IPS-18c (cell line): ENCODE results near the gene TNFAIP8L3.
A peak's percentile ranks its signal among the peaks of the same experiment; 100 is the strongest.
"Not testable (repeated sequence)": the region's sequence is repeated elsewhere in the genome, so short reads cannot be mapped to it uniquely, and the experiment has no call there.

ENCODE experiments used
- H3K4me3 ChIP-seq: 2 replicates; pipeline ENCODE4 v1.7.0; 2013; ENCODE audit warnings: low read depth, mild to moderate bottlenecking, low read length, moderate library complexity; ENCODE audit not compliant: insufficient read depth
- H3K9me3 ChIP-seq: one replicate; pipeline ENCODE4 v1.6.1; 2013; ENCODE audit warnings: mild to moderate bottlenecking, low read length, moderate library complexity; ENCODE audit not compliant: control insufficient read depth, insufficient read depth

The TNFAIP8L3 gene

DNA sequence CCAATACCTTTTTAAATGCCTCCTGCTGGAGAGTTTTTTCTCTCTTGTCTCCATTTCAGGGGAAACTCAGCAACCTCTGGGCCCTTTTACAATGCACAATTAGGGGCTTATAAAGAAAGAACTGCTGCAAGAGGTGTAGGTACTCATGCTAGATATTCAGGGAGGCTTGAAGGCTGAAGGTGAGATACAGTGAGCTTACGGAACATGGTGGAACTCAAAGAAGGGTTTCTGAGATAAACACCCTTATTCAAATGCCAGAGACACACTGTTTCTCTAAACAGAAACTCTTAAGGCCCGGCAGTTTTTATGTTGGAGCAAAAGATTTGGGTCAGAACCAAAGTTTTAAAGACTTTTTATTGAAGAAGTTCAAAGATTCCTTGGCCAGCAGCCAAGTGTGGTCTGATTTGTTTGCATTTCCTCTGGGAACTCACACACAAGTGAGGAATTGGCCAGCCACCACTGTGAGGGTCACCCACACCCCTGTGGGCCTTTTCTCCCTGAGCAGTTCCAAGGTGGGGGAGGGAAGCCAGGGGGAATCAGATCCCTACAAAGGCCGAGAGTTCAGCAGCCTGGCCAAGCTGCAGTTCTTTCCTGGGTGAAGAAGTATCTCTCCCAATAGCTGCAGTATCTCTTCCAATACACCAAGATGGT lies 47.8 kb downstream of the TNFAIP8L3 start:
- Histone ChIP-seq H3K4me3 (no peak overlapping the region), H3K9me3 (no peaks in the 10 kb centered on the region)

DNA sequence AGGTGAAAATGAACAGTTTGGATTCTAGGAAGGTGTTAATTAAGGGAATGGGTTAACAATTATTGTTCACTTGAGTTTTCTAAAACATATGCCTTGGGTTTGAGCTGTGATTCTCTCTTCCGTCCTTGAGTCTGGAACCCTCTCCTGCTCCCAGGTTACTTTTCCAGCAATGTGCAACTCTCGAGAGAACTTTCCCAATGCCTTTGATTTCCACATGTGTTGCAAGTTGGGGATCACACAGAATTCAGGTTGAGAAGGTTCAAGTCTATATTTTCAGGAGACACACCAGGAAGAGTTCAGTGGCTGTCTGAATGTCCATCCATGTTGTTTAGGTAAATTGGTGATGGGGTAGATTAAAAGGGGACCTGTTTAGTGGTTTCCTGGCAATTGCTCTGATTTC lies 48.7 kb downstream of the TNFAIP8L3 start:
- Histone ChIP-seq H3K4me3 (no peak overlapping the region), H3K9me3 (no peaks in the 10 kb centered on the region)

DNA sequence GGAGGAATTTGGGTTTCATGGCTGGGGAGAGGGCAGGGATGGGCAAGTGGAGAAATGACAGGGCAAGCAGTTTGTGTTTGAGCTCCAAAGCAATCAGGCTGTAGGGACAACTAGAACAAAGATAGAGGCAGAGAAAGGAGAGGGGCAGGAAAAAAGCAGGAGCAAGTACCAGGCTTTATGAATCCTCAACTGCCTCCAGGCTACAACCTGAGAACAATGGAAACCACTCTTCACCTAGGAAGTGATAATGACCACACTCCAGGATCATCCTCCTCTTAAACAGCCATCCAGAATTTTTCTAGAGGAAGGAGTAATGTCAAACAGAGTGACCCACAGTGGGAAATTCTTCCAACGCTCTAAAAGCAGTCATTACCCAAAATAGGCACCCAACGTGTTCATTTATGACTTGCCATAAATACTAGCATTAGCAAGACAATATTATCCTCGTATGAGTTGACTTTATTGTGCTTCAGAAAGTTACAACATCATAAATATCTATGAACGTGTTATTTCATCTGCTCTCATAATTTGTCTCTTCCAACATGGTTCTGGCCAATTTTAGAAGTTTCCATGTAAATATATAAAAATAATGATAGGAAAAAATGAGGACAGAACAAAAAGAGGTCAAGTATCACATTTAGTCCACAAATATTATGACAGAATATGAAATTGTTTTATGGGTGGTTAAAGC lies 50.5 kb downstream of the TNFAIP8L3 start:
- Histone ChIP-seq H3K4me3 (no peak overlapping the region), H3K9me3 (no peaks in the 10 kb centered on the region)

DNA sequence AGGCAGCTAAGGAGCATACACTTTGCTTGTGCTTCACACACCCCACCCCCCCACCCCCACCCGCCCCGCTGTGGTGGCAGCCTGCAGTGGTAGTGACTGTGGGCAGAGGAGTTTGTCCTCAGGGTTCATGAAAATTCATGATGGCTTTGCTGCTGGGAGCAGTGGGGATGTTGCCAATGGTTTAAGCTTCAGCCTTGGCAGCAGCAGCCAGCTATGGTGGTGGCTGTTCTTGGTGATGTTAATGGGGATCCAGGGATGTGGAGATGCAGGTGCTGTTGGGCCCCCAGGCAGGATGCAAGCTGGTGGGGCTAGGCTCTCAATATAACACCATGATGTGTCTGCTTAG lies 55.8 kb downstream of the TNFAIP8L3 start:
- Histone ChIP-seq H3K4me3 (no peak overlapping the region), H3K9me3 (no peaks in the 10 kb centered on the region)

DNA sequence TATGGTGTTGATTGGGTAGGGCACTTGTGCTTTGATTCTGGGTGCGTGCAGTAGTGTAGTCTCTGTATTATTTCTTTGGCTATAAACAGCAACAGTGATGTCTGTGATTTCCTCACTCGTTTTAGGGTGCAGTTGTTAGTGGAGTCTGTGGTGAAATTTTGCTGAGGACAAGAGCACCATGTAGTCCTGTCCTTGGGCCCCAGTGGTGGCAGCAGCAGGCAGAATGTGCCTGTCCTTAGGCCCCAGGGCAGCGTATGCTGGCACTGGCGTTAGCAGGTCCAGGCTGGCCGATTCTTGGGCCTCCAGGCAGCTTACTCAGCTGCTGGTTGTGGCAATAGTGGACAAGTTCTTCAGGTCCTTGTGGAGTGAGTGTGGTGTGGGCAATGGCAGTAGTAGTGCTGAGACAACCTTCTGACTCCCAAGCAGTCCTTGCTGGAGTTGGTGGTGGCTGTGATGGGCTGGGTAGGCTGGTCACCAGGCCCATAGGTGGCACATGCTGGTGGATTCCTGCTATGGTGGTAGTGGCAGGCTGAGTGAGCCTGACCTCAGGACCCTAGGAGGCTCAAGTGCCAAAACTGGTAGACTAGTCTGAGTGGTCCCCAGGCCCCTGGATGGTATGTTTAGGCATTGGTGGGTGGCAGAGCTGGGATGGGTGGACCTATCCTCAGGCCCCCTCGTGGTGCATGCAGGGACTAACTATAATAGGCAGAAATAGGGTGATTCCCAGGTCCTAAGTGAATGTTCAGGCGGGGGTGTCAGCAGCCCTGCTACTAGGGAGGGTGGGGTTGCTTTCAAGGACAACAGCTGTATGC lies 56.3 kb downstream of the TNFAIP8L3 start:
- no peaks in the 10 kb centered on the region for H3K9me3 ChIP-seq
- peak overlapping the region; percentile 28 for H3K4me3 ChIP-seq

DNA sequence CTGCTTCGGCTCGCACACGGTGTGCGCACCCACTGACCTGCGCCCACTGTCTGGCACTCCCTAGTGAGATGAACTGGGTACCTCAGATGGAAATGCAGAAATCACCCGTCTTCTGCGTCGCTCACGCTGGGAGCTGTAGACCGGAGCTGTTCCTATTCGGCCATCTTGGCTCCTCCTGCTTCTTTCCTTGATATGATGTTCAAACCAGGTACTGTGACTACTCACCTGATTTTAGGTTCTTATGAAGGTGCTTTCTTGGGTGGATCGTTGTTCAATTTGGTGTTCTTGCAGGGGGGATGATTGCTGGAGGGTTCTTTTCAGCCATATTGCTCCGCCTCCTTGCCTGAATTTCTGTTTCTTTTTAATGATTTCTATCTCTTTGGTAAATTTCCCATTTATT lies 57.2 kb downstream of the TNFAIP8L3 start:
- not testable (repeated sequence) for H3K9me3 ChIP-seq, H3K4me3 ChIP-seq

DNA sequence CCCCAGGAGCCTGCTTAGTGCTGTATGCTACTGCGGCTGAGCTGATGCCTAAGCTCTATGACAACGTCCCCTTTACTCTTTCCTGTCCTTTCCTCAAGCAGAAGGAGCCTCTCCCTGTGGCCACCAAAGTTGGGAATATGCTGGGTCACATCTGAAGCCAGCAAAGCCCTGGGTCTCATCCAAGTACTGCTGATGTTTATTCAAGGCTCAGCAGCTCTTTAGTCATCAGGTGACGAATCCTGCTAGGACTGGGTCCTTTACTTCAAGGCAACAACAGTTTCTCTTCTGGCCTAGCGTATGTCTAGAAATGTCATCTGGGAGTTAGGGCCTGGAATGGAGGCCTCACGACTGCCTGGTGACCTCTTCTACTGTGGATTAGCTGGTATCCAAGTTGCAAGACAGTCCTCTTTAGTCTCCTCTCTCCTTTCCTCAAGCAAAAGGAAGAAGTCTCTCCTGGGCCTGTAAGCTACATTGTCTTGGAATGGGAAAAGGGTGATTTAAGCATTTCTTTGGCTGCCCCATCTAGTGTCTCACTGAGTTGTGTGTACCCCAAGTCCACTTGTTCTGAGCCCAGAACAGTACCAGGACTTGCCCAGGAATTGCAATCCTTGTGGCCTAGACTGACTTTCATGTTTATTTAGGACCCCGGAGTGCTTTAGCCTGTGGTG lies 63.9 kb downstream of the TNFAIP8L3 start:
- no peaks in the 10 kb centered on the region for H3K9me3 ChIP-seq
- no peak overlapping the region for H3K4me3 ChIP-seq

DNA sequence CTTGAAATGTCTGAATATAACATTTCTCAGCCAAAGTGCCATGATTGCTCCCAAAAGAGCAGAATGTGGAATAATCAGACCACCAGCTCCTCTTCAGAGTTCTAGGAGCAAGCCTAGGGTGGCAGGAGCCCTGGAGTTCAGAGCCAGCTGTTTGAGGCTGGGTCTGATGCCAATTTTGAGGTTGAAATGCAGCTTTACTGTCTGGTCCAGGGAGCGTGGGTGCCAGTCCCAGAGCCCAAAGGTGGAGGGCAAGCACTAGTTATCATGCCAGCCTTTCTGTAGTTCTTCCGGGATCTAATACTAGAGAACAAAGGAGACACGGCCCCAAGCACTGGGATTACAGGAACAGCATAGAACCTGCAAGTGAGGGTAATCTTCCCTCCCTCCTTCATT lies 69.3 kb downstream of the TNFAIP8L3 start:
- H3K9me3 ChIP-seq = no peaks in the 10 kb centered on the region
- no peak overlapping the region for H3K4me3 ChIP-seq

DNA sequence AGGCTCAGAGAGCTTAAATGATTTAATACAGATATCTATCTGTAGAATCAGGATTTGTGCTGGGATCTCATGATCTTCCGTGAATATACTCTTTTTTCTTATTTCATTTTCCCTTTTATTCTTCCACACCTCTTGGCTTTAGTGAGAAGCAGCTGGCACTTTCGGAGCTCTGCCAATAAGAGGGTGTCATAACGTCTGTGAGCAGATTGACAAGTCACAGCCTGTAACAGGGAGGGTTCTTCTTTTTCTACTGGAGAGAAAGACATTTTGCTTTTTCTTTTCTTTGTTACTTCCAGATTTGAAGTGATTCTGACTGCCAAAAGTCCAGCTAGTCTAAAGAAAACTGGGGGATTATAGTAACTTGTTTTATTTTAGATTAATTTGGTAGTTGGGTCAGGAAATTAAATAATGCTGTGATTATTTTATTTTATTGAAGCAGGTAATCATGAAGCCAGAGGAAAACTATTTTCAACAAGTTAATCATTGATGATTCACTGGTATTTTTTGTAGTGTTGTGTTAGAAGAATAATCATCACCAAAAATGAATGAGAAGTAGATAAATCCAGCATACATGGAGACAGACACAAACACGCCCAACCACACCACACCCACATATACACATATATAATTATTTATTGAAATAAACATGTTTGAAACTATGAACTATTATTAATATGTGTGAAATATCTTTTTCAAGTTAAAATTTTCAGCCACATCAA lies 69.8 kb downstream of the TNFAIP8L3 start:
- Histone ChIP-seq H3K9me3 (no peaks in the 10 kb centered on the region), H3K4me3 (no peak overlapping the region)

DNA sequence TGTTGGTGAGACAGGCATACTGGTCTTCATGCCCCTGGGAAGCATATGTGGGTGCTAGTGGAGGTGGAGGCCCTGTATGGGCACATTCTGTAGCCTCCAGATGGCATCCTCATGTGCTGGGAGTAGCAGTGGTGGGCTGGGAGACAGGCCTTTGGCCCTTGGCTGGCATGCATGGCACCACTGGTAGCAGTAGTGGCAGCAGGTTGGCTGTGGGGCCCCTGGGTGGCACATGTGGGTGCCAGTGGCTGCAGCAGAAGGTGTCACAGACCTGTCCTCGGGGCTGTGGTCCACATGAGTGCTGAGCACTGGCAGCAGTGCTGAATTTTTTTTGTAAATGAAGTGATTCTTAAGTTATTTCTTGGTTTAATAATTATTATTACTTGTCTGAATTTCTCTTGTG lies 71.2 kb downstream of the TNFAIP8L3 start:
- H3K9me3 ChIP-seq = no peaks in the 10 kb centered on the region
- H3K4me3 ChIP-seq = no peak overlapping the region

DNA sequence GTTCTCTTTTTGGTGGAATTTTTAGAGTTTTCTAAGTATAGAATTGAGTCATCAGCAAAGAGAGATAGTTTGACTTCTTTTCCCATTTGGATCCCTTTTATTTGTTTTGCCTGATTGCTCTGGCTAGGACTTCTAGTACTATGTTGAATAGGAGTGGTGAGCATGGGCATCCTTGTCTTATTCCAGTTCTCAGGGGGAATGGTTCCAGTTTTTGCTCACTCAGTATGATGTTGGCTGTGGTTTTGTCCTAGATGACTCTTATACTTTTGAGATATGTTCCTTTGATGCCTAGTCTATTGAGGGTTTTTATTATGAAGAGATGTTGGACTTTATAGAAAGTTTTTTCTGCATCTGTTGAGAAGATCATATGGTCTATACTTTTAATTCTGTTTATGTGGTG lies 72.5 kb downstream of the TNFAIP8L3 start:
- H3K9me3 ChIP-seq = no peaks in the 10 kb centered on the region
- H3K4me3 ChIP-seq = no peak overlapping the region

DNA sequence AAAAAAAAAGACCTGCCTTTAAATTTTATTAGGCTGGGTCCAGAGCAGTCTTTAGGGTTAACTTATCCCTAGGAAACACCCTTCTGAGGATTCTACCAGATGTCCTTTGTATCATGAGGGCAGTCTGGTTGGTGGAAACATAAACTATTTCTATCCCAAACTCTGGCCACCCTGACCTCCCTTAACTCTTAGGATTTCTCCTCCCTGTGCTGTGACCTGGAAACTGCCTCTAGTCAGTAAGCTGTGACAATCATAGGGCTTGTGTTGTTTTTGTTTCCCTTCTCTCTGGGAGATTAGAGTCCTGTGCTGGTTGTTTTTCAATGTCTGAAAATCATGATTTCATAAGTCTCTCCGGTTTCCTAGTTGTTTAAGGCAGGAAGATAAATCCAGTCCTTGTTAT lies 78.1 kb downstream of the TNFAIP8L3 start:
- H3K9me3 ChIP-seq = no peaks in the 10 kb centered on the region
- no peak overlapping the region for H3K4me3 ChIP-seq

DNA sequence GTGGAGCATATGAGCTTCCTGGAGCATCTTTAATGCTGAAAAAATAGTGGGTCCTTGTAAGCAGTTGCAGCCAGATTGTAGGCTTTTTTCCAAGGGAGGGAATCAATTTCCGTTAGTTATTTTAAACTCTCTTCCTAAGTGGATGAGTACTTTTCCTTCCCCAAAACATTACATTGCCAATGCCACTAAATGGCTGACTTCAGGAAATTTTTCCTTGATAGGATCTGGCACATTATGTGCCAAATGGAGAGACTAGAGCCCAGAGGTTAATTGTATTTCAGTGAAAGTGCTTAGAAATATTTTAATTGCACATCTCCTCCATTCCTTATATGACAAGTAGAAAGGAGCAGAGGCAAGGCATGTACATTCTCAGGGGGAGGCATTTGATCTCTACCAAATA lies 83.5 kb downstream of the TNFAIP8L3 start:
- Histone ChIP-seq H3K9me3 (no peaks in the 10 kb centered on the region), H3K4me3 (no peak overlapping the region)

DNA sequence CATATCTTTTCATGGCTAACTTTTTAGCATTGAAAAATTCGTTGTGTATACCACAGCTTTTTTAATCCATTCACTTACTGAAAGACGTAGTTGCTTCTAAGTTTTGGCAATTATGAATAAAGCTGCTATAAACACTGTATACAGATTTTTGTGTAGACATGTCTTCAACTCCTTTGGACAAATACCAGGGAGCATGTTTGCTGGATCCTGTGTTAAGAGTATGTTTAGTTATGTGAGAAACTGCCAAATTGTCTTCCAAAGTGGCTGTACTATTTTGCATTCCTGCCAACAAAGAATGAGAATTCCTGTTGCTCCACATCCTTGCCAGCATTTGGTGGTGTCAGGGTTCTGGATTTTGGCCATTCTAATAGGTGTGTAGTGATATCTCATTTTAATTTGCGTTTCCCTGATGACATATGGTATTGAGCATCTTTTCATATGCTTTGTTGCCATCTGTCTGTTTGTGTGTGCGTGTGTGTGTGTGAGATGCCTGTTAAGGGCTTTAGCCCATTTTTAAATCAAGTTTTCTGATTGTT lies 87.5 kb downstream of the TNFAIP8L3 start:
- no peak overlapping the region for H3K4me3 ChIP-seq
- no peaks in the 10 kb centered on the region for H3K9me3 ChIP-seq
